ENCODE data around the gene PPP1R36.
"Not testable (repeated sequence)": the region's sequence is repeated elsewhere in the genome, so short reads cannot be mapped to it uniquely, and the experiment has no call there.

Gene PPP1R36

GRCh38 chr14:64569138-64569631 is 19.4 kb downstream of the PPP1R36 start:
- DNase-seq (ENCODE audit: low read depth), result no peak

- DNase-seq (ENCODE audit: low read depth), result not testable (repeated sequence)
These were observed 19.9 kb downstream of the PPP1R36 start for GRCh38 chr14:64569646-64570045.

- no peak for DNase-seq (ENCODE audit: low read depth)
These were observed 22.8 kb downstream of the PPP1R36 start for GRCh38 chr14:64572386-64573104.

GRCh38 chr14:64573109-64573508 is 23.3 kb downstream of the PPP1R36 start:
- DNase-seq (ENCODE audit: low read depth), result no peak

GRCh38 chr14:64574371-64575107 is 24.8 kb downstream of the PPP1R36 start:
- no peak for DNase-seq (ENCODE audit: low read depth)

DNA sequence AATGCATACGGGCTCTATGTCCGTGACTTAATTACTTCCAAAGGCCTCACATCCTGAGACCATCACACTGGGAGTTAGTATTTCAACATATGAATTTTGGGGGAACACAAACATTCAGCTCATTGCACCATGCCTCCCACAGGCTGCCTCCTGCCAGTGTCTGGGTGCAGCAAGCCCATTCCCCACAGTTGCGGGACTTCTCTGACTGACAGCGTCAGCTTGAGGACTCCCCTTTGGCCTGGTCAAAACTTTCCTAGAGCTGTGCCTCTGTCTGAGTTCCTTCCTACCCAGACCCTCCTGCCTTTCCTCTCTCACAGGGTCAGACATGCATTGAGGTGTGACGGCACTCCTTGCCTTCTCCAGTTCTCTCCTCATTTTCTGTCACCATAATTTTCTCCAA is 27.4 kb downstream of the PPP1R36 start:
- no peak for DNase-seq (ENCODE audit: low read depth)

GRCh38 chr14:64580467-64580866 is 30.7 kb downstream of the PPP1R36 start:
- DNase-seq (ENCODE audit: low read depth), result no peak

- DNase-seq (ENCODE audit: low read depth), result no peak
These were observed 31.6 kb downstream of the PPP1R36 start for GRCh38 chr14:64581363-64581762.

- no peak for DNase-seq (ENCODE audit: low read depth)
These were observed 32.1 kb downstream of the PPP1R36 start for GRCh38 chr14:64581817-64582216.

- no peak for DNase-seq (ENCODE audit: low read depth)
These were observed 34.4 kb downstream of the PPP1R36 start for GRCh38 chr14:64584190-64584589.

- no peak for DNase-seq (ENCODE audit: low read depth)
These were observed 42.0 kb downstream of the PPP1R36 start for GRCh38 chr14:64591809-64592208.

- no peak for DNase-seq (ENCODE audit: low read depth)
These were observed 44.7 kb downstream of the PPP1R36 start for GRCh38 chr14:64594438-64594837.

GRCh38 chr14:64598404-64598803 is 48.6 kb downstream of the PPP1R36 start:
- no peak for DNase-seq (ENCODE audit: low read depth)

- DNase-seq (ENCODE audit: low read depth), result no peak
These were observed 51.8 kb downstream of the PPP1R36 start for GRCh38 chr14:64601571-64601970.

GRCh38 chr14:64602826-64603225 is 53.1 kb downstream of the PPP1R36 start:
- DNase-seq (ENCODE audit: low read depth), result no peak

DNA sequence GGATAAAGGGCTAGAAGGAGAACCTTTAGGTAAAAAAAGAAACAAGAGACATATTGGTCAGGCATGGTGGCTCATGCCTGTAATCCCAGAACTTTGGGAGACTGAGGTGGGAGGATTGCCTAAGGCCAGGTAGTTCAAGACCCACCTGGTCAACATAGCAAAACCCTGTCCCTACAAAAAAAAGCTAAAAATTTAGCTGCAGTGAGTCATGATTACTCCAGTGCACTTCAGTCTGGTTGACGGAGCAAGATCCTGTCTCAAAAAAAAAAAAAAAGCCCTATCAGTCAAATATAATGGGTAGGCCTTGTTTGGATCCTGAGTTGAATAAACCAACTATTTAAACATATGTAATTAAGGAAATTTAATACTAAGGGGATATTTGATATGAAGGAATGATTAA is 54.2 kb downstream of the PPP1R36 start:
- no peak for DNase-seq (ENCODE audit: low read depth)

DNA sequence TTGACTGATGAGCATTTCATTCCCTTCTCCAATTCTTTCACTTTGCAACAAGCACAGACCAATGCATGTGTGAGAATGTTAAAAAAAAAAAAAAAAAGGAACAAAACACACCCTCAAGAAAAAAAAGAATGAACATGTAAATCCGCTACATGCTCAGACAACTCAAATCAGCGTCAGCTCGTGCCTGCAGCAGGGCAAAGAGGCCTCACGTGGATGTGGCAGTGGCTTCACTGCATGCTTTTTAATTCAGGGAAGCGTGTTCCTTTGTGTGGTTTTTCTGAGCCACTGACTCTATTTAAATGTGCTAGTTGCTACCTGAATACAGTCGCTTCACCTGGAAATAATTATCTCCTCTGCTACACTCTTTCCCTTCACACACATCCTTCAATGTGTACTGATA is 55.1 kb downstream of the PPP1R36 start:
- no peak for DNase-seq (ENCODE audit: low read depth)

DNA sequence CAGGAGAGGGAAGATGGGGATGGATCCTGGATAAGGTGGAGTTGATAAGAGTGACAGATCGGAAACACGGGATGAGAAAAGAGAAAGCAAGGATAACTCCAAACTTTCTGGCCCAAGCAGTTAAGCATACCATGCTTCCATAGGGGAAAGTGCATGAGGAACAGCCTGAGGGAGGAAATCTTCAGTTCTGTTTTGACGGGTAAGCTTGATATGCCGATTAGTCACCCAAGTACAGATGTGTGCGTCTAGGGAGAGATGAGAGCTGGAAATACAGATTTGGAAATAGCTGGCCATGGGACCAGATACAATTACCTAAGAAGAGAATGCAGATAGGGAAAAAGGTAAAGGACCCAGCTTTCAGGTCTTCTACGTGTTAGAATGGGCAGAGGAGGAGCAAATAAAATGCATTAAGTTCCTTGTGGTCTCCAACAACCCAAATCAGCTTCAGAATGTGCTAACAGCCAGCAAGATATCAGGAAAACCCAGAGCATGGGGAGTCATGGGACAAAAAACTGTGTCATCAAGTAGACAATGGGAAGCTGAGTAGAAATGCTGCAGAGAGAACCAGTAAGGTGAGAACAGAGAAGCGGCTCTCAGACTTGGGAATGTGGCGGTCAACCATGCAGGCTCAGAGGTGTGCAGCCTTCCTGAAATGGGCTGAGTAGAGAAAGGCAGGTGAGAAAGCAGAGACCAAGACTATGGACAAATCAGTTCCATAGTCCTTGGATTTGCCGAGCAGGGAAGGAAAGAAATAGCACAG is 56.3 kb downstream of the PPP1R36 start:
- DNase-seq (ENCODE audit: low read depth), result no peak

DNA sequence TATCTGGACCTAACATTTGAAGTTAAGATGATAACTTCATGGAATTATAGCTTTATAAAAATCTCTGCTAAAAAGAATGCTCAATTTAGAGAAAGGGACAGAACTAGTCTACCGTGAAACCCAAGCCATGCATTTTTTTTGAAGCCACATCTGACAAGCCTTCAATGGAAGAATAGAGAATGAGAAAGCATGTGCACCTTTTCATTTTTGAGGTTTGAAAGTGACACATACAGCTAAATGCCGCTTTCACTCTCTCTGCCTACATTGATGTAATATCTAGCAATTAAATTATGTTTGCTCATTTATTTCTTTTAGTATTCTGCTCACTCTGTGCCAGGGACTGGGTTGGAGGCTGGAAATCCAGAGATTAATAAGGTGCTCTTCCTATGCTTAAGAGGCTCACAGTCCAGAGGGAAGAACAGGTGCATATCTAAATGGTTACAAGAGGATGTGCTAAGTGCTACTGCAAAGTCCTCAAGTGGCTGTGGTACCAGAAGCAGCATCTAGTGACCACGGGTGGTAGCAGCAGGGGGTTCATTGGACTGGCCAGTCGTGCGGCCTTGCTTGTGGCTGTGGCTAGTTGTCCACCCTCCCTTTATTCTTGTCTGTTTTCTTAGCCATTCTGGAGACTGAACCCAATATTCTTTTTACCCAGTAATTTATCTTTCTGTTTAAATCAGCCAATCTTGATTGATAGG is 60.4 kb downstream of the PPP1R36 start:
- no peak for DNase-seq (ENCODE audit: low read depth)

DNA sequence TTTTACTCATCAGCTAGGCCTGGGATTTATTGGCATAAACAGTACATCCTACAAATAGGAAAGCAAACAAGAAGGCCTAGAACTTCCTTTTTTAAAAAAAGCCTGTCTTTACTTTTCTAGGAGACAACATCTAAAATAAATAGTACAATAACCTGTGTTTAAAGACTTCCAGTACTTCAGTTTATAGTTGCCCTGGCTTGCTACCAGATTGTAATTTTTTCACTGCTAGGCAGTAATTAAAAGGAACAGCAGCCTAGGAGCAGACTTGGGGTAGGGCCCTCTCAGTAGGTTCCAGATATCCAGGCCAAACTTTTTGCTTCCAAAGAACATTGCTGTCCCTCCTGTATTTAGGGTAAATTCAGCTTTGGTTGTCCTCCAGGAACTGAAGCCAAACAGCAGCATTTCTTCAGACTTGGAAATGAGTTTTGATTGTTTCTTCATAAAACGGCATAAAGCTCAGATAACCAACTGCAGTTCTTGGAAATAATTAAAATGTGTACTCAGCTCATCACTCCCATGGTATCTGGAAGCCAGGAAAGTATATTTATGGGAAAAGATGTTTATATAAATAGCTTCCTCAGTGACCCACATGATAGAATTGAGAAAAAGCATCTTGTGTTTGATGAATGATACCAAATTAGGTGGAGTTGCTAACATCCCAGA is 61.7 kb downstream of the PPP1R36 start:
- no peak for DNase-seq (ENCODE audit: low read depth)

- DNase-seq (ENCODE audit: low read depth), result no peak
These were observed 62.2 kb downstream of the PPP1R36 start for GRCh38 chr14:64612021-64612380.
